Mesendoderm (in vitro differentiated cells): ENCODE measurements around the gene SLC8A3.

ENCODE experiments used
- DNase-seq: peaks from one replicate; pipeline ENCODE4 v3.0.0; 2013
- H2AK5ac ChIP-seq: 2 replicates; pipeline ENCODE4 v1.6.1; 2013; ENCODE audit warnings: low read length, inconsistent platforms
- H2BK120ac ChIP-seq: 2 replicates; pipeline ENCODE4 v1.6.1; 2013; ENCODE audit warnings: low read depth, mild to moderate bottlenecking, low read length, moderate library complexity, mixed read lengths
- H2BK15ac ChIP-seq: replicated peaks from 2 replicates; pipeline ENCODE4 v1.6.1; 2013; ENCODE audit warnings: low read depth, mild to moderate bottlenecking, moderate library complexity
- H2BK5ac ChIP-seq: 2 replicates; pipeline ENCODE4 v1.6.1; 2013; ENCODE audit warnings: low read length, inconsistent platforms
- H3K18ac ChIP-seq: 2 replicates; pipeline ENCODE4 v1.6.1; 2013; ENCODE audit warnings: mild to moderate bottlenecking, low read length, mixed read lengths
- H3K23ac ChIP-seq: one replicate; pipeline ENCODE4 v1.6.1; 2013; ENCODE audit warnings: low read length
- H3K27ac ChIP-seq: 2 replicates; pipeline ENCODE4 v1.5.1; 2013; ENCODE audit warnings: low read depth, mild to moderate bottlenecking, inconsistent platforms, low read length, moderate library complexity
- H3K27me3 ChIP-seq: 2 replicates; pipeline ENCODE4 v1.6.1; 2013; ENCODE audit warnings: low read length, control low read depth, mild to moderate bottlenecking, inconsistent platforms; ENCODE audit not compliant: insufficient read depth, poor library complexity
- H3K36me3 ChIP-seq: 2 replicates; pipeline ENCODE4 v1.6.1; 2013; ENCODE audit warnings: low read length, inconsistent platforms; ENCODE audit not compliant: control insufficient read depth, insufficient read depth
- H3K4ac ChIP-seq: one replicate; pipeline ENCODE4 v1.6.1; 2013; ENCODE audit warnings: low read depth, mild to moderate bottlenecking, low read length, moderate library complexity
- H3K4me1 ChIP-seq: 2 replicates; pipeline ENCODE4 v1.6.1; 2013; ENCODE audit warnings: low read depth, low read length, inconsistent platforms; ENCODE audit not compliant: control insufficient read depth
- H3K4me2 ChIP-seq: 2 replicates; pipeline ENCODE4 v1.6.1; 2013; ENCODE audit warnings: low read length
- H3K4me3 ChIP-seq: 2 replicates; pipeline ENCODE4 v1.5.1; 2013; ENCODE audit warnings: mild to moderate bottlenecking, low read length
- H3K56ac ChIP-seq: one replicate; pipeline ENCODE4 v1.6.1; 2013; ENCODE audit warnings: low read length
- H3K79me1 ChIP-seq: 2 replicates; pipeline ENCODE4 v1.6.1; 2013; ENCODE audit warnings: low read length, inconsistent platforms
- H3K79me2 ChIP-seq: 2 replicates; pipeline ENCODE4 v1.6.1; 2013; ENCODE audit warnings: mild to moderate bottlenecking, low read length; ENCODE audit not compliant: control insufficient read depth, insufficient read depth
- H3K9ac ChIP-seq: 2 replicates; pipeline ENCODE4 v1.6.1; 2013; ENCODE audit warnings: low read length, inconsistent platforms
- H4K5ac ChIP-seq: one replicate; pipeline ENCODE4 v1.6.1; 2013; ENCODE audit warnings: low read length
- H4K8ac ChIP-seq: one replicate; pipeline ENCODE4 v1.6.1; 2013; ENCODE audit warnings: low read depth, mild to moderate bottlenecking, control low read depth, low read length, moderate library complexity
- WGBS: extraction: QIAGEN DNeasy Blood & Tissue Kit; methylation state at CpG from one replicate; pipeline ENCODE4 v1.1.7; 2013; ENCODE audit warnings: low lambda C conversion rate, missing lambda C conversion rate; ENCODE audit not compliant: insufficient coverage; ENCODE audit errors: extremely low coverage; 5-methylcytosine and 5-hydroxymethylcytosine counted together

SLC8A3 gene

DNA sequence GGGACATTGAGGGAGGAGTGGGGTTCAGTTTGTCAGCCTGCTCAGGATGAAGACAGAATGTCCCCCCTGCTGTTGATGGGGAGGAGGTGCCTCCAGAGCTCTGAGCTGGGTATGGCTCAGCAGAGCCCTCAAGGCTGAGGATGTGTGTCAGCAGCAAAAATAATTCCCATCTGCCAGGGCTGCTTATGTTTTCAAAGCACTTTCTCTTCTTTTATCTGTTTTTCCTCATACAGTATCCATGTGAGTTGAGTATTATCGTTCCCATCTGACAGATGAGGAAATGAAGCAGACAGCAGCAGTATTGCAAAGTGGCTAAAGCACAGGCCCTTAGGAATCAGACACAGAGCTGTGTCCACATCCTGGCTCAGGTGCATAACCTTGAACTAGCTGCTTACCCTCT is 94.1 kb downstream of the SLC8A3 start:
- H3K4me2 ChIP-seq, result no peak overlapping the region
- no peak overlapping the region for H3K4ac ChIP-seq
- H2BK15ac ChIP-seq, result no peak overlapping the region
- no peaks in the 10 kb centered on the region for H3K4me1 ChIP-seq
- no peak overlapping the region for H3K9ac ChIP-seq
- no peak overlapping the region for H4K5ac ChIP-seq
- no peak overlapping the region for H4K8ac ChIP-seq
- DNase-seq, result no peak
- H3K79me2 ChIP-seq, result no peaks in the 10 kb centered on the region
- H3K23ac ChIP-seq, result no peak overlapping the region
- H2AK5ac ChIP-seq, result no peak overlapping the region
- no CpG with 5 or more reads among the region's 1 CpG for WGBS
- no peak overlapping the region for H3K27ac ChIP-seq
- no peak overlapping the region for H3K4me3 ChIP-seq
- no peaks in the 10 kb centered on the region for H3K36me3 ChIP-seq
- no peak overlapping the region for H3K18ac ChIP-seq
- no peak overlapping the region for H2BK5ac ChIP-seq
- no peaks in the 10 kb centered on the region for H3K79me1 ChIP-seq
- H2BK120ac ChIP-seq, result no peak overlapping the region
- H3K56ac ChIP-seq, result no peak overlapping the region
- H3K27me3 ChIP-seq, result no peaks in the 10 kb centered on the region

DNA sequence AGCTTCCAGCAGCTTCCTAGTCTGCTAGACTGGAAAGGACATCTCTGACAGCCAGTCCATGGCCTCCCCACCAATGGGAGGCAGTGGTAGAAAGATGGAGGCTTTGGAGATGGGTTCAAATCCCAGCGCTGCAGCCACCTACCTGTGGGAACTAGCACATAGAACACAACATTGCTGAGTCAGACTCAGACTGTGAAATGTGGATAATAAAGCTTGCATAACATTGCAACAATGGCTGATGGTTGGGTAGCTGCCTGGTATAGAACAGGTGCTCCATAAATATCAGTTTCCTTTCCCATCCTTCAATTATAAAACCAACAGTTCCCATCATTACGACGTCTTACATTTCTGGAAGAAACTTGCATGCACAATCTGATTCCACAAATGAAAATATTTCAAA is 94.6 kb downstream of the SLC8A3 start:
- no peak overlapping the region for H2BK5ac ChIP-seq
- H3K36me3 ChIP-seq, result no peaks in the 10 kb centered on the region
- H3K79me2 ChIP-seq, result no peaks in the 10 kb centered on the region
- no peaks in the 10 kb centered on the region for H3K27me3 ChIP-seq
- no peak overlapping the region for H2BK120ac ChIP-seq
- H2BK15ac ChIP-seq, result no peak overlapping the region
- H3K23ac ChIP-seq, result no peak overlapping the region
- no peak overlapping the region for H3K9ac ChIP-seq
- H3K18ac ChIP-seq, result no peak overlapping the region
- H3K4ac ChIP-seq, result no peak overlapping the region
- no peaks in the 10 kb centered on the region for H3K79me1 ChIP-seq
- no peak overlapping the region for H4K8ac ChIP-seq
- no peak overlapping the region for H3K4me2 ChIP-seq
- no peak overlapping the region for H2AK5ac ChIP-seq
- no peak overlapping the region for H3K56ac ChIP-seq
- no peak overlapping the region for H4K5ac ChIP-seq
- H3K4me1 ChIP-seq, result no peaks in the 10 kb centered on the region
- no CpG with 5 or more reads among the region's 3 CpGs for WGBS
- no peak overlapping the region for H3K4me3 ChIP-seq
- DNase-seq, result no peak
- H3K27ac ChIP-seq, result no peak overlapping the region

DNA sequence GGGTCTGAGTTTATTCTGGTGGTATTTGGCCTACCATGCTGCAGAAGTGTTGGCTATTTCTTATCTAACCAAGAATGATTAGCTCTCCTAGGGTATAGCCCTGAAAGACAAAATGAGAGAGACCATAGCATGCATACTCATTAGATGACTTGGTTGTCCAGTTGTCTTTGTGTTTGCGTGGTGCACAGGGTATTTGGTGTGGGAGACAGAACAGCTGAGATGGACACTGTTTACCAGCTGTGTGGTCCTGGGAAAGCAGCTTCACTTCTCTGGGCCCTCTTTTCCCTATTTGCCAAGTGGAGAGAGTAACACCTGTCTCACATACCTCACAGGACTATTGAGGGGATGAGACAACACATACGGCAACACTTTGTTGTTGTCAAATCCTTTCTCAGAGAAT is 95.6 kb downstream of the SLC8A3 start:
- no CpG with 5 or more reads among the region's 2 CpGs for WGBS
- H3K4ac ChIP-seq, result no peak overlapping the region

DNA sequence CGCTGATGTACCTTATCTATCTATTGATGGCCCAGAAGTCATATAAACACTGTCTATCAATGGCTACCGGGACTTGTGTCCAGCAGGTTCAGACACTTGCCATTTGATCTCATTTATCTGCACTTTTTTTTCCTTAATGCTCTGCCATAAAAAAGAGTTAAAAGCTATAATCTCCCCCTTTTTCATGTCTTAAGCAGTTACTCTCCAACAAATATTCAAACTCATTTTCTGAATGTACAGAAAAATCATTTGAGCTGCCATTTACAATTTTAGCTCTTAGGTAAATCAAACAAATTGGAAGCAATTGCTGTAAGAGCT is 101.4 kb downstream of the SLC8A3 start:
- Histone ChIP-seq H2BK15ac (no peak overlapping the region), H3K27ac (no peak overlapping the region), H4K5ac (no peak overlapping the region), H2AK5ac (no peak overlapping the region), H3K79me2 (no peaks in the 10 kb centered on the region), H3K4me2 (no peak overlapping the region), H3K23ac (no peak overlapping the region), H3K36me3 (no peaks in the 10 kb centered on the region), H2BK120ac (no peak overlapping the region), H3K79me1 (no peaks in the 10 kb centered on the region), H4K8ac (no peak overlapping the region), H3K56ac (no peak overlapping the region), H3K4me1 (no peaks in the 10 kb centered on the region), H3K4ac (no peak overlapping the region), H3K4me3 (no peak overlapping the region), H3K18ac (no peak overlapping the region), H3K9ac (no peak overlapping the region), H2BK5ac (no peak overlapping the region), H3K27me3 (no peaks in the 10 kb centered on the region)
- no peak for DNase-seq
- WGBS, result no CpG with 5 or more reads among the region's 2 CpGs

More for the DNA sequence above, 95.6 kb downstream of the SLC8A3 start:
- Histone ChIP-seq H3K9ac (no peak overlapping the region), H3K27me3 (no peaks in the 10 kb centered on the region), H2BK120ac (no peak overlapping the region), H2AK5ac (no peak overlapping the region), H3K23ac (no peak overlapping the region), H3K4me1 (no peaks in the 10 kb centered on the region), H3K36me3 (no peaks in the 10 kb centered on the region), H4K8ac (no peak overlapping the region), H3K4me3 (no peak overlapping the region), H3K4me2 (no peak overlapping the region), H2BK15ac (no peak overlapping the region), H3K27ac (no peak overlapping the region), H3K56ac (no peak overlapping the region), H3K79me2 (no peaks in the 10 kb centered on the region), H4K5ac (no peak overlapping the region), H3K79me1 (no peaks in the 10 kb centered on the region), H3K18ac (no peak overlapping the region), H2BK5ac (no peak overlapping the region)
- DNase-seq, result no peak

DNA sequence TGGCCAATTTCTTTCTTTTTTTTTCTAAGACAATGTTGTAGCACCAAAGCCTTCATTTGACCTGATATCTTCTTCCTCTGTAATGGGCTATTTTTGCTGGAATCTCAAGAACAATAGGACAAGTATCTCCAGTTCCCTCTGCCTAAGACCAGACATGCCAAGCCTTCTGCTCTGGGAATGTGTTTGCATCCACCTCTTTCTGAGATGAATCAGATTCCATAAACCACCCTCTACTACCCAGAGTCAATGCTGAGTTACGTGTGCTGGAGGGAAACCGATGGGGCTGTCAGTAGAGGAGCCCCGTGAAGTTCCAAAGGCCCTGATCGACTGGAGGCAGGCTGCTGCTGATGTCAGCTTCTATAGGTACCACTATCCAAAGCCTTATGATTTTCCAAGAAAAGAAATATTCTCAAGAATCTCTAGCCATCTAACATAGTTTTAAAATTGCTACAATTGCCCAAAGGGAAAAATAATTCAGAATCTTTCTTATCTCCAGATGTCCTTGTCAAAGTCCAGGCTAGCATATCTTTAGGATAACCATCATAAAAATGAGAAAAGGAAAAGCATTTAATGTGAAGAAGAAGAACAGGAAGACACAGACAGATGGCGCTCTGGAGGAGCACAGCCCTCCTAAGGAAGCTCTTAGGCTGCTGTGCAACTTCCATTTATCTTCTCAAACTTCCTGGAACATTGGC is 101.9 kb downstream of the SLC8A3 start:
- Histone ChIP-seq H3K27ac (no peak overlapping the region), H2AK5ac (no peak overlapping the region), H3K18ac (no peak overlapping the region), H3K56ac (no peak overlapping the region), H2BK15ac (no peak overlapping the region), H4K5ac (no peak overlapping the region), H3K23ac (no peak overlapping the region), H2BK120ac (no peak overlapping the region), H4K8ac (no peak overlapping the region), H3K36me3 (no peaks in the 10 kb centered on the region), H3K4me1 (no peaks in the 10 kb centered on the region), H2BK5ac (no peak overlapping the region), H3K4ac (no peak overlapping the region), H3K4me3 (no peak overlapping the region), H3K79me1 (no peaks in the 10 kb centered on the region), H3K4me2 (no peak overlapping the region), H3K9ac (no peak overlapping the region), H3K79me2 (no peaks in the 10 kb centered on the region), H3K27me3 (no peaks in the 10 kb centered on the region)
- WGBS, result no CpG with 5 or more reads among the region's 5 CpGs
- peak; percentile 46 for DNase-seq

DNA sequence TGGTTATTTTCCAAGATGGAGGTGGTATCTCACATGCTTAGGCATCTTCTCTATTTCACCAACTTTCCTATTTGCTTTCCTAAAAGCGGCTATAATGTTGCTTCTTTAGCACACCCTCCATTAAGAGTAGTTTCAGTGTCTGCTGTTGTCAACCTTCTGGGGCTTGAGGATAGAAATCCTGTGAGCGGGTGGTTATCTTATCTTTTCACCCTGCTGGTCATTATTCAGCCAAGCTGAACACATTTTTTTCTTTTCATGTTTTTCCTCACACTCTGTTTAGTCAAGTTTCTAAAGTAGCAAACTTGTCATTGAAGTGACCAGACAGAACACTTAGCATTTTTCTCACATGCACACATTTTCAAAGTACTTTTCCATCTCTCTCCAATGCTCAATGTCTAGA is 104.5 kb downstream of the SLC8A3 start:
- no peak overlapping the region for H3K4ac ChIP-seq
- H3K56ac ChIP-seq, result no peak overlapping the region
- H3K4me2 ChIP-seq, result no peak overlapping the region
- no peaks in the 10 kb centered on the region for H3K36me3 ChIP-seq
- H2BK5ac ChIP-seq, result no peak overlapping the region
- no peak overlapping the region for H3K18ac ChIP-seq
- no peaks in the 10 kb centered on the region for H3K79me2 ChIP-seq
- no peak overlapping the region for H3K9ac ChIP-seq
- H3K4me1 ChIP-seq, result no peaks in the 10 kb centered on the region
- WGBS, result no CpG with 5 or more reads among the region's 2 CpGs
- H3K27me3 ChIP-seq, result no peaks in the 10 kb centered on the region
- H2AK5ac ChIP-seq, result no peak overlapping the region
- H2BK15ac ChIP-seq, result no peak overlapping the region
- H4K8ac ChIP-seq, result no peak overlapping the region
- DNase-seq, result no peak
- no peaks in the 10 kb centered on the region for H3K79me1 ChIP-seq
- no peak overlapping the region for H4K5ac ChIP-seq
- no peak overlapping the region for H3K4me3 ChIP-seq
- H2BK120ac ChIP-seq, result no peak overlapping the region
- no peak overlapping the region for H3K27ac ChIP-seq
- no peak overlapping the region for H3K23ac ChIP-seq
